H1 (cell line): ENCODE measurements around the gene CDC42SE2. TPM values are rescaled to one million over a fixed set of nuclear protein-coding genes. Genes with fewer than 3 reads are reported as not detected.

Source experiments
- BACH1 ChIP-seq: IDR thresholded peaks from 2 replicates; pipeline ENCODE4 v1.6.1; 2012; ENCODE audit warnings: low read length, improper control_type of control experiment
- KDM1A ChIP-seq: fragments of 200-600, 300-600 bp; sonication (generic); IDR thresholded peaks from 2 replicates; pipeline ENCODE4 v1.7.1; 2016; ENCODE audit warnings: mild to moderate bottlenecking, low read length, borderline replicate concordance
- MAFK ChIP-seq: IDR thresholded peaks from 2 replicates; pipeline ENCODE4 v1.6.1; 2012; ENCODE audit warnings: low read depth, mild to moderate bottlenecking, improper control_type of control experiment, low read length
- RXRA ChIP-seq: IDR thresholded peaks from 2 replicates; pipeline ENCODE4 v1.6.1; 2011; ENCODE audit warnings: low read depth, mild to moderate bottlenecking, low read length, moderate library complexity; ENCODE audit not compliant: insufficient read depth
- SP1 ChIP-seq: IDR thresholded peaks from 2 replicates; pipeline ENCODE4 v1.6.1; 2011; ENCODE audit warnings: low read depth, low read length
- TEAD4 ChIP-seq: IDR thresholded peaks from 2 replicates; pipeline ENCODE4 v1.6.1; 2012; ENCODE audit warnings: low read depth, low read length, inconsistent platforms, mixed read lengths
- polyA plus RNA-seq, 7 experiments: library from polyadenylated mRNA; depleted of rRNA in 3 of 7; stranded (reverse) in 5 of 7; unstranded in 2 of 7; fragments of >200 nt in 5 of 7; fragments of 200-250 nt in 2 of 7; gene quantifications; 1 replicate in 5 of 7; 2 replicates in 1 of 7; 4 replicates in 1 of 7; pipeline versions ENCODE4 v1.2.1 to v1.2.3, GENCODE V29; 2011 to 2013; ENCODE audit warnings: missing spikeins in 2 of 7, mixed read lengths in 2 of 7
- total RNA-seq: library from RNA; stranded (reverse); fragmentation: NEBNext Ultra II Directional; extraction: Animal tissue kit (Norgen Biotek cat#: 25700); gene quantifications from 2 replicates; pipeline ENCODE4 v1.2.1, GENCODE V29; 2021
- TF ChIP-seq, protein P1 (sequence below): IDR thresholded peaks from 2 replicates; pipeline ENCODE4 v1.6.1; 2012; ENCODE audit warnings: inconsistent platforms

CDC42SE2 gene
- total and polyA plus RNA-seq, 2 of the 8 experiments (the other 6 are each of a cell fraction or from before 2014, with no cell fraction given) = 16.7 to 30.8 TPM

DNA sequence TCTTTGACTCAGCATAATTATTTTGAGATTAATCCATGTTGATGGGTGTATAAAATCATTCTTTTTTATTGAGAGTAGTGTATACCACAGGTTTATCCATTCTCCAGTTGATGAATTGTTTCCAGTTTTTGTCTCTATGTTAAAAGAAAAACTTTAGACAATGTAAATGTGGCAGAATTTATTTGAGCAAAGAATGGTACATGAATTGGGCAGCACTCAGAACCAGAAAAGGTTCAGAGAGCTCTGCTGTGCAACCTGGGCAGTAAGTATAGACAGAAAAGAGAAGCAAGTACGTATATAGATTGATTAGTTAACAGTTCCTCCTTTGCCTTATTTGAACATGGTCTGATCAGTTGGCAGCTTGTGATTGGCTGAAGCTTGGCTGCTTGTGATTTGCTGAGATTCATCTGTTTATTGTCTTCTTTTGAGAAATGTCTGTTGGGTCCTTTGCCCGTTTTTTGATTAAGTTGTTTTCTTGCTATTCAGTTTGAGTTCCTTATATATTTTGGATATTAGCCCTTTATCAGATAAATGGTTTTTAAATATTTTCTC is 41.4 kb downstream of the CDC42SE2 start (continued):
- TF ChIP-seq MAFK (no peak), SP1 (no peak), BACH1 (no peak), KDM1A (no peak), TEAD4 (no peak), RXRA (no peak)
- TF ChIP-seq, protein P1, sequence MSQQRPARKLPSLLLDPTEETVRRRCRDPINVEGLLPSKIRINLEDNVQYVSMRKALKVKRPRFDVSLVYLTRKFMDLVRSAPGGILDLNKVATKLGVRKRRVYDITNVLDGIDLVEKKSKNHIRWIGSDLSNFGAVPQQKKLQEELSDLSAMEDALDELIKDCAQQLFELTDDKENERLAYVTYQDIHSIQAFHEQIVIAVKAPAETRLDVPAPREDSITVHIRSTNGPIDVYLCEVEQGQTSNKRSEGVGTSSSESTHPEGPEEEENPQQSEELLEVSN = no peak
